HEK293 (cell line): ENCODE results near the gene RNU7-1.

Experiments
- CTCF ChIA-PET: fragments of 350-600 bp; formaldehyde crosslinking; extraction: SDS; loops from one replicate; lab custom pipeline; 2021; ENCODE audit warnings: antibody characterized with exemption; lab: Yijun Ruan, JAX
- POLR2A ChIA-PET: fragments of 300-600 bp; formaldehyde crosslinking; extraction: SDS; loops from one replicate; lab custom pipeline; 2020; ENCODE audit warnings: antibody characterized with exemption, inconsistent platforms; lab: Yijun Ruan, JAX
- H3K27ac ChIP-seq: fragments of 200-500 bp; sonication (Bioruptor generic); 2 replicates; pipeline ENCODE4 v1.5.1; 2014; ENCODE audit warnings: low read depth, low read length, control low read depth, inconsistent platforms; ENCODE audit errors: extremely low read depth
- H3K36me3 ChIP-seq, 2 experiments: fragments of 200-500 bp in 1 of 2; sonication (Bioruptor generic) in 1 of 2; 1 replicate in 1 of 2; 2 replicates in 1 of 2; pipeline ENCODE4 v1.5.1; 2014 to 2017; ENCODE audit warnings: inconsistent platforms in 2 of 2, low read length in 2 of 2; ENCODE audit not compliant: control insufficient read depth in 2 of 2, insufficient read depth in 1 of 2
- H3K4me1 ChIP-seq: fragments of 200-500 bp; sonication (Bioruptor generic); 2 replicates; pipeline ENCODE4 v1.5.1; 2014; ENCODE audit warnings: mild to moderate bottlenecking, low read length, inconsistent platforms; ENCODE audit not compliant: control insufficient read depth, insufficient read depth
- H3K4me3 ChIP-seq: 2 replicates; pipeline ENCODE4 v1.5.1; 2011; ENCODE audit warnings: low read depth, mild to moderate bottlenecking, control low read depth, low read length, moderate library complexity
- H3K9me3 ChIP-seq: fragments of 200-500 bp; sonication (Bioruptor generic); 2 replicates; pipeline ENCODE4 v1.5.1; 2014; ENCODE audit warnings: low read depth, low read length, inconsistent platforms; ENCODE audit not compliant: control insufficient read depth, insufficient read depth
- BCL11A ChIP-seq: fragments of 450-650 bp; formaldehyde crosslinking; IDR thresholded peaks from 2 replicates; pipeline ENCODE4 v1.5.1; 2016; ENCODE audit warnings: low read depth, missing biosample characterization, missing genetic modification characterization
- KLF8 ChIP-seq: fragments of 450-650 bp; formaldehyde crosslinking; IDR thresholded peaks from 2 replicates; pipeline ENCODE4 v1.5.1; 2016; ENCODE audit warnings: missing biosample characterization, missing genetic modification characterization
- SP7 ChIP-seq: fragments of 450-650 bp; formaldehyde crosslinking; IDR thresholded peaks from 2 replicates; pipeline ENCODE4 v1.5.1; 2016; ENCODE audit warnings: missing biosample characterization, missing genetic modification characterization
- ZBTB1 ChIP-seq: fragments of 450-650 bp; formaldehyde crosslinking; IDR thresholded peaks from 2 replicates; pipeline ENCODE4 v1.5.1; 2016; ENCODE audit warnings: missing biosample characterization, missing genetic modification characterization
- ZEB2 ChIP-seq: fragments of 450-650 bp; formaldehyde crosslinking; IDR thresholded peaks from 2 replicates; pipeline ENCODE4 v1.5.1; 2016; ENCODE audit warnings: missing biosample characterization, missing genetic modification characterization
- ZFP69B ChIP-seq: fragments of 450-650 bp; formaldehyde crosslinking; IDR thresholded peaks from 2 replicates; pipeline ENCODE4 v1.5.1; 2016; ENCODE audit warnings: missing biosample characterization, missing genetic modification characterization
- ZNF221 ChIP-seq: fragments of 450-650 bp; formaldehyde crosslinking; IDR thresholded peaks from 2 replicates; pipeline ENCODE4 v1.5.1; 2017; ENCODE audit warnings: missing biosample characterization, missing genetic modification characterization, borderline replicate concordance
- ZNF521 ChIP-seq: fragments of 450-650 bp; formaldehyde crosslinking; IDR thresholded peaks from 2 replicates; pipeline ENCODE4 v1.5.1; 2017; ENCODE audit warnings: missing biosample characterization, mild to moderate bottlenecking, missing genetic modification characterization
- ZNF530 ChIP-seq: fragments of 450-650 bp; formaldehyde crosslinking; IDR thresholded peaks from 2 replicates; pipeline ENCODE4 v1.5.1; 2016; ENCODE audit warnings: low read depth, missing biosample characterization, missing genetic modification characterization
- ZNF548 ChIP-seq: fragments of 450-650 bp; formaldehyde crosslinking; IDR thresholded peaks from 2 replicates; pipeline ENCODE4 v1.5.1; 2016; ENCODE audit warnings: missing biosample characterization, missing genetic modification characterization
- ZNF610 ChIP-seq: fragments of 450-650 bp; formaldehyde crosslinking; IDR thresholded peaks from 2 replicates; pipeline ENCODE4 v1.5.1; 2016; ENCODE audit warnings: missing biosample characterization, missing genetic modification characterization, borderline replicate concordance
- ZNF626 ChIP-seq: fragments of 450-650 bp; sonication (Bioruptor Pico); formaldehyde crosslinking; IDR thresholded peaks from 2 replicates; pipeline ENCODE4 v1.5.1; 2018; ENCODE audit warnings: missing biosample characterization, missing genetic modification characterization, inconsistent platforms
- TF ChIP-seq, protein P1 (sequence below): fragments of 450-650 bp; formaldehyde crosslinking; IDR thresholded peaks from 2 replicates; pipeline ENCODE4 v1.5.1; 2016; ENCODE audit warnings: missing biosample characterization, missing genetic modification characterization
- TF ChIP-seq, protein P2 (sequence below): fragments of 450-650 bp; formaldehyde crosslinking; IDR thresholded peaks from 2 replicates; pipeline ENCODE4 v1.5.1; 2016; ENCODE audit warnings: missing biosample characterization, missing genetic modification characterization
- TF ChIP-seq, protein P3 (sequence below): fragments of 450-650 bp; formaldehyde crosslinking; IDR thresholded peaks from 2 replicates; pipeline ENCODE4 v1.5.1; 2016; ENCODE audit warnings: missing biosample characterization, missing genetic modification characterization
- TF ChIP-seq, protein P4 (sequence below): fragments of 450-650 bp; formaldehyde crosslinking; IDR thresholded peaks from 2 replicates; pipeline ENCODE4 v1.5.1; 2016; ENCODE audit warnings: missing biosample characterization, missing genetic modification characterization
- TF ChIP-seq, protein P5 (sequence below): fragments of 450-650 bp; formaldehyde crosslinking; IDR thresholded peaks from 2 replicates; pipeline ENCODE4 v1.5.1; 2016; ENCODE audit warnings: missing biosample characterization, missing genetic modification characterization

The RNU7-1 gene

DNA sequence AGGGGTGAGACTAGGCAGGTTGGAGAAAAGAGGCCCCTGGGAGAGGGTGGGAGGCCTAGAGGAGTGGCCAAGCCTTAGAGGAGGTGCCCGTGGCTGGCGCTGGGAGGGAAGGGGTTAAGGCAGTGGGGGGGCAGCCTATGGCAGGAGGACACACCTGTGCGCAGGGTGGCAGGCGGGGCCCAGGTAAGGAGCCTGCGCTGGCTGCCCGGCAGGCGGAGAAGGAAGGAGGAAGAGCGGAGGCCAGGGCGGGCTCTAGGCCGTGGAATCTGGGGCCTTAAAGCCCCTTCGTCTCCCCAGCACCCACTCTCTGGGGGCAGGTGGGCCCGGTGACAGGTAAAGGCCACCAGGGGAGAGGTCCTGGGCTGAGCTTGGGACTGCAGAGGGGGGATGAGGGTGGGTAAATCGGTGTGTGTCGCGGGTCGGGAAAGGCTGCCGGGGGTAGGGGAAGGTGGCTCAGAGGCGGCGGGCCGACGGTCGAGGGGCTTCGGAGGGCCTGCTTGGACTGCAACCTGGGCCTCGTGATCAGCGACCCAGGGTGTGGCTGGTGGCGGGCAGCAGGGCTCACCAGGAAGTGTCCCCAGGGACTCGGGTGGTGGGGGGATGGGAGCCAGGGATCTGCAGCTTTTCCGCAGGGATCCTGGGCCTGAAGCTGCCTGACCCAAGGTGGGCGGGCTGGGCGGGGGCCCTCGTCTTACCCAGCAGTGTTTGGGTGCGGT, 19.6 kb downstream of the RNU7-1 start:
- H3K4me3 ChIP-seq = no peak overlapping the region
- POLR2A ChIA-PET = interaction anchor here (1.0 to 4.1 kb wide), 5 partner anchors 18 to 111 kb away, joined by 3 to 67 read pairs (median 9); partner anchors contain the start of genes C12orf57, CDCA3, RNU7-1 and SPSB2
- CTCF ChIA-PET = interaction anchor here (0.5 to 7.7 kb wide), 11 partner anchors 8 to 344 kb away, joined by 3 to 138 read pairs (median 4); partner anchors contain the start of genes C12orf57, C1RL, LPCAT3 and RNU7-1

More for the DNA sequence above, 19.6 kb downstream of the RNU7-1 start:
- Histone ChIP-seq H3K4me1 (peaks cover 2% of the 10 kb centered on the region; the same call in 1 of the 2 replicates), H3K27ac (0 out of 2 replicates have a peak overlapping the region, but pooled peaks have one; percentile 45), H3K36me3 (peaks cover 8 to 43% of the 10 kb centered on the region in 2 experiments), H3K9me3 (no peaks in the 10 kb centered on the region)
- TF ChIP-seq ZBTB1 (tag by site-specific recombination) = no peak
- peak; percentile 18; the same call in 1 of the 2 replicates for TF ChIP-seq ZEB2 (tag by site-specific recombination)
- TF ChIP-seq, protein P1, sequence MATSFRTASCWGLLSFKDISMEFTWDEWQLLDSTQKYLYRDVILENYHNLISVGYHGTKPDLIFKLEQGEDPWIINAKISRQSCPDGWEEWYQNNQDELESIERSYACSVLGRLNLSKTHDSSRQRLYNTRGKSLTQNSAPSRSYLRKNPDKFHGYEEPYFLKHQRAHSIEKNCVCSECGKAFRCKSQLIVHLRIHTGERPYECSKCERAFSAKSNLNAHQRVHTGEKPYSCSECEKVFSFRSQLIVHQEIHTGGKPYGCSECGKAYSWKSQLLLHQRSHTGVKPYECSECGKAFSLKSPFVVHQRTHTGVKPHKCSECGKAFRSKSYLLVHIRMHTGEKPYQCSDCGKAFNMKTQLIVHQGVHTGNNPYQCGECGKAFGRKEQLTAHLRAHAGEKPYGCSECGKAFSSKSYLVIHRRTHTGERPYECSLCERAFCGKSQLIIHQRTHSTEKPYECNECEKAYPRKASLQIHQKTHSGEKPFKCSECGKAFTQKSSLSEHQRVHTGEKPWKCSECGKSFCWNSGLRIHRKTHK (tag by site-specific recombination) = no peak
- no peak for TF ChIP-seq BCL11A (tag by site-specific recombination)
- TF ChIP-seq, protein P2, sequence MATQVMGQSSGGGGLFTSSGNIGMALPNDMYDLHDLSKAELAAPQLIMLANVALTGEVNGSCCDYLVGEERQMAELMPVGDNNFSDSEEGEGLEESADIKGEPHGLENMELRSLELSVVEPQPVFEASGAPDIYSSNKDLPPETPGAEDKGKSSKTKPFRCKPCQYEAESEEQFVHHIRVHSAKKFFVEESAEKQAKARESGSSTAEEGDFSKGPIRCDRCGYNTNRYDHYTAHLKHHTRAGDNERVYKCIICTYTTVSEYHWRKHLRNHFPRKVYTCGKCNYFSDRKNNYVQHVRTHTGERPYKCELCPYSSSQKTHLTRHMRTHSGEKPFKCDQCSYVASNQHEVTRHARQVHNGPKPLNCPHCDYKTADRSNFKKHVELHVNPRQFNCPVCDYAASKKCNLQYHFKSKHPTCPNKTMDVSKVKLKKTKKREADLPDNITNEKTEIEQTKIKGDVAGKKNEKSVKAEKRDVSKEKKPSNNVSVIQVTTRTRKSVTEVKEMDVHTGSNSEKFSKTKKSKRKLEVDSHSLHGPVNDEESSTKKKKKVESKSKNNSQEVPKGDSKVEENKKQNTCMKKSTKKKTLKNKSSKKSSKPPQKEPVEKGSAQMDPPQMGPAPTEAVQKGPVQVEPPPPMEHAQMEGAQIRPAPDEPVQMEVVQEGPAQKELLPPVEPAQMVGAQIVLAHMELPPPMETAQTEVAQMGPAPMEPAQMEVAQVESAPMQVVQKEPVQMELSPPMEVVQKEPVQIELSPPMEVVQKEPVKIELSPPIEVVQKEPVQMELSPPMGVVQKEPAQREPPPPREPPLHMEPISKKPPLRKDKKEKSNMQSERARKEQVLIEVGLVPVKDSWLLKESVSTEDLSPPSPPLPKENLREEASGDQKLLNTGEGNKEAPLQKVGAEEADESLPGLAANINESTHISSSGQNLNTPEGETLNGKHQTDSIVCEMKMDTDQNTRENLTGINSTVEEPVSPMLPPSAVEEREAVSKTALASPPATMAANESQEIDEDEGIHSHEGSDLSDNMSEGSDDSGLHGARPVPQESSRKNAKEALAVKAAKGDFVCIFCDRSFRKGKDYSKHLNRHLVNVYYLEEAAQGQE (tag by site-specific recombination) = no peak
- no peak for TF ChIP-seq ZFP69B
- TF ChIP-seq ZNF610 (tag by site-specific recombination) = no peak
- TF ChIP-seq KLF8 (tag by site-specific recombination) = no peak
- TF ChIP-seq, protein P3, sequence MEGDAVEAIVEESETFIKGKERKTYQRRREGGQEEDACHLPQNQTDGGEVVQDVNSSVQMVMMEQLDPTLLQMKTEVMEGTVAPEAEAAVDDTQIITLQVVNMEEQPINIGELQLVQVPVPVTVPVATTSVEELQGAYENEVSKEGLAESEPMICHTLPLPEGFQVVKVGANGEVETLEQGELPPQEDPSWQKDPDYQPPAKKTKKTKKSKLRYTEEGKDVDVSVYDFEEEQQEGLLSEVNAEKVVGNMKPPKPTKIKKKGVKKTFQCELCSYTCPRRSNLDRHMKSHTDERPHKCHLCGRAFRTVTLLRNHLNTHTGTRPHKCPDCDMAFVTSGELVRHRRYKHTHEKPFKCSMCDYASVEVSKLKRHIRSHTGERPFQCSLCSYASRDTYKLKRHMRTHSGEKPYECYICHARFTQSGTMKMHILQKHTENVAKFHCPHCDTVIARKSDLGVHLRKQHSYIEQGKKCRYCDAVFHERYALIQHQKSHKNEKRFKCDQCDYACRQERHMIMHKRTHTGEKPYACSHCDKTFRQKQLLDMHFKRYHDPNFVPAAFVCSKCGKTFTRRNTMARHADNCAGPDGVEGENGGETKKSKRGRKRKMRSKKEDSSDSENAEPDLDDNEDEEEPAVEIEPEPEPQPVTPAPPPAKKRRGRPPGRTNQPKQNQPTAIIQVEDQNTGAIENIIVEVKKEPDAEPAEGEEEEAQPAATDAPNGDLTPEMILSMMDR (tag by site-specific recombination) = no peak
- no peak for TF ChIP-seq ZNF626 (tag by site-specific recombination)
- no peak for TF ChIP-seq ZNF221 (tag by site-specific recombination)
- no peak for TF ChIP-seq SP7 (tag by site-specific recombination)
- no peak for TF ChIP-seq ZNF521 (tag by site-specific recombination)
- no peak for TF ChIP-seq ZNF548 (tag by site-specific recombination)
- TF ChIP-seq, protein P4, sequence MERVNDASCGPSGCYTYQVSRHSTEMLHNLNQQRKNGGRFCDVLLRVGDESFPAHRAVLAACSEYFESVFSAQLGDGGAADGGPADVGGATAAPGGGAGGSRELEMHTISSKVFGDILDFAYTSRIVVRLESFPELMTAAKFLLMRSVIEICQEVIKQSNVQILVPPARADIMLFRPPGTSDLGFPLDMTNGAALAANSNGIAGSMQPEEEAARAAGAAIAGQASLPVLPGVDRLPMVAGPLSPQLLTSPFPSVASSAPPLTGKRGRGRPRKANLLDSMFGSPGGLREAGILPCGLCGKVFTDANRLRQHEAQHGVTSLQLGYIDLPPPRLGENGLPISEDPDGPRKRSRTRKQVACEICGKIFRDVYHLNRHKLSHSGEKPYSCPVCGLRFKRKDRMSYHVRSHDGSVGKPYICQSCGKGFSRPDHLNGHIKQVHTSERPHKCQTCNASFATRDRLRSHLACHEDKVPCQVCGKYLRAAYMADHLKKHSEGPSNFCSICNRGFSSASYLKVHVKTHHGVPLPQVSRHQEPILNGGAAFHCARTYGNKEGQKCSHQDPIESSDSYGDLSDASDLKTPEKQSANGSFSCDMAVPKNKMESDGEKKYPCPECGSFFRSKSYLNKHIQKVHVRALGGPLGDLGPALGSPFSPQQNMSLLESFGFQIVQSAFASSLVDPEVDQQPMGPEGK (tag by site-specific recombination) = 0 out of 2 replicates have a peak, but pooled peaks have one; percentile 8
- TF ChIP-seq, protein P5, sequence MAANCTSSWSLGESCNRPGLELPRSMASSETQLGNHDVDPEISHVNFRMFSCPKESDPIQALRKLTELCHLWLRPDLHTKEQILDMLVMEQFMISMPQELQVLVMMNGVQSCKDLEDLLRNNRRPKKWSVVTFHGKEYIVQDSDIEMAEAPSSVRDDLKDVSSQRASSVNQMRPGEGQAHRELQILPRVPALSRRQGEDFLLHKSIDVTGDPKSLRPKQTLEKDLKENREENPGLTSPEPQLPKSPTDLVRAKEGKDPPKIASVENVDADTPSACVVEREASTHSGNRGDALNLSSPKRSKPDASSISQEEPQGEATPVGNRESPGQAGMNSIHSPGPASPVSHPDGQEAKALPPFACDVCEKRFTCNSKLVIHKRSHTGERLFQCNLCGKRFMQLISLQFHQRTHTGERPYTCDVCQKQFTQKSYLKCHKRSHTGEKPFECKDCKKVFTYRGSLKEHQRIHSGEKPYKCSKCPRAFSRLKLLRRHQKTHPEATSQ (tag by site-specific recombination) = no peak
- TF ChIP-seq ZNF530 (tag by site-specific recombination) = no peak
